H1 (cell line): ENCODE data around the gene ABCB11. TPM values are rescaled to one million over a fixed set of nuclear protein-coding genes. Genes with fewer than 3 reads are reported as not detected.

Source experiments
- CTCF ChIA-PET: fragments of 300-600 bp; sonication (Branson Sonifier 250); formaldehyde crosslinking; loops from one replicate; lab custom pipeline; 2021; ENCODE audit not compliant: partially characterized antibody; lab: Charles Lee
- POLR2A ChIA-PET: fragments of 300-600 bp; sonication (Branson Sonifier 250); formaldehyde crosslinking; loops from one replicate; lab custom pipeline; 2021; ENCODE audit warnings: inconsistent platforms; ENCODE audit not compliant: partially characterized antibody; lab: Charles Lee
- DNase-seq, 2 experiments: peaks; one replicate each; pipeline versions ENCODE4 v3.0.0 to v3.0.0-alpha.2; 2010 to 2022; ENCODE audit warnings: low spot score in 2 of 2, low read depth in 1 of 2, mixed read lengths in 1 of 2
- FAIRE-seq: peaks from 2 replicates; lab custom pipeline; 2011; peaks lifted over from hg19 to GRCh38; lab: Jason Lieb, UNC
- H2AFZ ChIP-seq: 2 replicates; pipeline ENCODE4 v1.8.1; 2012; ENCODE audit warnings: low read length, inconsistent platforms
- H2AK5ac ChIP-seq: 2 replicates; pipeline ENCODE4 v1.6.1; 2013; ENCODE audit warnings: low read depth, low read length
- H2BK120ac ChIP-seq: replicated peaks from 2 replicates; pipeline ENCODE3; 2013; ENCODE audit warnings: low read depth, low read length, inconsistent platforms
- H2BK12ac ChIP-seq: 2 replicates; pipeline ENCODE4 v1.6.1; 2013; ENCODE audit warnings: low read depth, low read length
- H2BK15ac ChIP-seq: 2 replicates; pipeline ENCODE4 v1.6.1; 2013; ENCODE audit warnings: low read length
- H2BK20ac ChIP-seq: 2 replicates; pipeline ENCODE4 v1.6.1; 2013; ENCODE audit warnings: low read length
- H2BK5ac ChIP-seq: 2 replicates; pipeline ENCODE4 v1.6.1; 2013; ENCODE audit warnings: low read depth, low read length
- H3K14ac ChIP-seq: 2 replicates; pipeline ENCODE4 v1.6.1; 2013; ENCODE audit warnings: inconsistent platforms; ENCODE audit not compliant: insufficient read length
- H3K18ac ChIP-seq: 2 replicates; pipeline ENCODE4 v1.6.1; 2013; ENCODE audit warnings: low read length; ENCODE audit errors: extremely low read depth
- H3K23ac ChIP-seq: 2 replicates; pipeline ENCODE4 v1.6.1; 2013; ENCODE audit warnings: inconsistent platforms; ENCODE audit not compliant: insufficient read length
- H3K23me2 ChIP-seq: 2 replicates; pipeline ENCODE4 v1.6.1; 2013; ENCODE audit warnings: low read depth, low read length
- H3K27ac ChIP-seq: 2 replicates; pipeline ENCODE4 v1.6.1; 2011; ENCODE audit warnings: low read depth, low read length, inconsistent platforms
- H3K27me3 ChIP-seq, 4 experiments: replicated peaks in 1 of 4; 1 replicate in 1 of 4; 2 replicates in 3 of 4; pipeline versions ENCODE4 v1.6.1 to v1.8.1; 2011 to 2013; ENCODE audit warnings: low read length in 3 of 4, mild to moderate bottlenecking in 3 of 4, inconsistent platforms in 2 of 4, mixed read lengths in 2 of 4, moderate library complexity in 1 of 4; ENCODE audit not compliant: control insufficient read depth in 3 of 4, insufficient read depth in 3 of 4; ENCODE audit errors: extremely low read depth in 1 of 4
- H3K36me3 ChIP-seq, 4 experiments: 2 replicates each; pipeline versions ENCODE4 v1.6.1 to v1.8.1; 2011 to 2013; ENCODE audit warnings: mild to moderate bottlenecking in 4 of 4, low read length in 3 of 4, moderate library complexity in 2 of 4, control low read depth in 1 of 4, inconsistent platforms in 1 of 4; ENCODE audit not compliant: insufficient read depth in 4 of 4, control insufficient read depth in 2 of 4
- H3K4ac ChIP-seq: replicated peaks from 2 replicates; pipeline ENCODE3; 2013; ENCODE audit warnings: low read length, low read depth, mixed read lengths, inconsistent platforms; ENCODE audit not compliant: insufficient read length
- H3K4me1 ChIP-seq, 4 experiments: replicated peaks in 1 of 4; 1 replicate in 1 of 4; 2 replicates in 3 of 4; pipeline versions ENCODE4 v1.6.1 to v1.8.1; 2011 to 2013; ENCODE audit warnings: low read length in 3 of 4, inconsistent platforms in 2 of 4, mixed read lengths in 1 of 4; ENCODE audit not compliant: insufficient read depth in 4 of 4, control insufficient read depth in 3 of 4
- H3K4me2 ChIP-seq, 2 experiments: 2 replicates each; pipeline versions ENCODE4 v1.6.1 to v1.8.1; 2011 to 2013; ENCODE audit warnings: low read depth in 2 of 2, low read length in 2 of 2, control low read depth in 1 of 2, inconsistent platforms in 1 of 2, mild to moderate bottlenecking in 1 of 2; ENCODE audit not compliant: insufficient read depth in 1 of 2
- H3K4me3 ChIP-seq, 4 experiments: fragments of 200-600, 300-600 bp in 1 of 4; sonication (generic), shearing (Covaris generic), sonication (Bioruptor Twin) in 1 of 4; 2 replicates each; pipeline versions ENCODE4 v1.5.1 to v1.8.1; 2011 to 2016; ENCODE audit warnings: low read length in 4 of 4, low read depth in 3 of 4, control low read depth in 2 of 4, inconsistent platforms in 2 of 4, mild to moderate bottlenecking in 2 of 4, mixed read lengths in 1 of 4, moderate library complexity in 1 of 4; ENCODE audit not compliant: insufficient read depth in 2 of 4; ENCODE audit errors: extremely low read depth in 1 of 4
- H3K56ac ChIP-seq: replicated peaks from 2 replicates; pipeline ENCODE3; 2013; ENCODE audit warnings: low read depth, mild to moderate bottlenecking, mixed read lengths, low read length, inconsistent platforms; ENCODE audit not compliant: insufficient read length
- H3K79me1 ChIP-seq: 2 replicates; pipeline ENCODE4 v1.6.1; 2013; ENCODE audit warnings: low read depth, low read length, control low read depth
- H3K79me2 ChIP-seq, 2 experiments: 2 replicates each; pipeline versions ENCODE4 v1.6.1 to v1.8.1; 2012 to 2013; ENCODE audit warnings: low read length in 2 of 2, mild to moderate bottlenecking in 2 of 2, inconsistent platforms in 1 of 2; ENCODE audit not compliant: insufficient read depth in 2 of 2, control insufficient read depth in 1 of 2
- H3K9ac ChIP-seq, 4 experiments: replicated peaks in 1 of 4; 1 replicate in 1 of 4; 2 replicates in 3 of 4; pipeline versions ENCODE4 v1.6.1 to v1.8.1; 2011 to 2013; ENCODE audit warnings: low read depth in 3 of 4, low read length in 3 of 4, control low read depth in 2 of 4, mild to moderate bottlenecking in 2 of 4, moderate library complexity in 2 of 4, inconsistent platforms in 1 of 4; ENCODE audit errors: extremely low read depth in 1 of 4
- H3K9me3 ChIP-seq, 2 experiments: 2 replicates each; pipeline versions ENCODE4 v1.6.1 to v1.8.1; 2012 to 2013; ENCODE audit warnings: mild to moderate bottlenecking in 2 of 2, moderate library complexity in 2 of 2, control low read depth in 1 of 2, inconsistent platforms in 1 of 2, low read depth in 1 of 2, low read length in 1 of 2, mixed read lengths in 1 of 2; ENCODE audit not compliant: insufficient read depth in 2 of 2
- H4K20me1 ChIP-seq, 2 experiments: replicated peaks in 1 of 2; 2 replicates each; pipeline versions ENCODE3 to v1.8.1; 2011 to 2013; ENCODE audit warnings: inconsistent platforms in 2 of 2, low read length in 2 of 2, mild to moderate bottlenecking in 1 of 2; ENCODE audit not compliant: insufficient read depth in 2 of 2, control insufficient read depth in 1 of 2
- H4K5ac ChIP-seq: 2 replicates; pipeline ENCODE4 v1.6.1; 2013; ENCODE audit warnings: low read length, low read depth, mixed read lengths, inconsistent platforms; ENCODE audit not compliant: insufficient read length
- H4K8ac ChIP-seq: 2 replicates; pipeline ENCODE4 v1.8.0; 2013; ENCODE audit warnings: mild to moderate bottlenecking, moderate library complexity, low read length, inconsistent platforms; ENCODE audit not compliant: insufficient read depth; ENCODE audit errors: extremely low read depth
- H4K91ac ChIP-seq: replicated peaks from 2 replicates; pipeline ENCODE3; 2013; ENCODE audit warnings: low read length, mixed read lengths, inconsistent platforms; ENCODE audit not compliant: insufficient read length
- SIRT6 ChIP-seq: IDR thresholded peaks from one replicate; pipeline ENCODE4 v1.7.1; 2012; ENCODE audit warnings: low read length, inconsistent platforms
- USF2 ChIP-seq: IDR thresholded peaks from 2 replicates; pipeline ENCODE4 v1.6.1; 2011; ENCODE audit warnings: low read length, improper control_type of control experiment
- YY1 ChIP-seq: IDR thresholded peaks from 2 replicates; pipeline ENCODE4 v1.6.1; 2011; ENCODE audit warnings: low read depth, mild to moderate bottlenecking, low read length
- WGBS, 2 experiments: shearing (Covaris generic) in 1 of 2; methylation state at CpG; one replicate each; pipeline versions ENCODE4 v1.1.6 to v1.1.7; 2013 to 2015; ENCODE audit warnings: low lambda C conversion rate in 2 of 2, mixed read lengths in 2 of 2, inconsistent platforms in 1 of 2, low coverage in 1 of 2, missing lambda C conversion rate in 1 of 2; ENCODE audit not compliant: insufficient replicate concordance in 2 of 2, insufficient coverage in 1 of 2, insufficient read length in 1 of 2; ENCODE audit errors: extremely low coverage in 1 of 2, missing lambda C conversion rate in 1 of 2; 5-methylcytosine and 5-hydroxymethylcytosine counted together
- polyA plus RNA-seq, 7 experiments: library from polyadenylated mRNA; depleted of rRNA in 3 of 7; stranded (reverse) in 5 of 7; unstranded in 2 of 7; fragments of >200 nt in 5 of 7; fragments of 200-250 nt in 2 of 7; gene quantifications; 1 replicate in 5 of 7; 2 replicates in 1 of 7; 4 replicates in 1 of 7; pipeline versions ENCODE4 v1.2.1 to v1.2.3, GENCODE V29; 2011 to 2013; ENCODE audit warnings: missing spikeins in 2 of 7, mixed read lengths in 2 of 7
- total RNA-seq: library from RNA; stranded (reverse); fragmentation: NEBNext Ultra II Directional; extraction: Animal tissue kit (Norgen Biotek cat#: 25700); gene quantifications from 2 replicates; pipeline ENCODE4 v1.2.1, GENCODE V29; 2021
- TF ChIP-seq, protein P1 (sequence below): IDR thresholded peaks from 2 replicates; pipeline ENCODE4 v1.6.1; 2012; ENCODE audit warnings: low read length, inconsistent platforms

Gene ABCB11
- total and polyA plus RNA-seq, 2 of the 8 experiments (the other 6 are each of a cell fraction or from before 2014, with no cell fraction given), result not detected

DNA sequence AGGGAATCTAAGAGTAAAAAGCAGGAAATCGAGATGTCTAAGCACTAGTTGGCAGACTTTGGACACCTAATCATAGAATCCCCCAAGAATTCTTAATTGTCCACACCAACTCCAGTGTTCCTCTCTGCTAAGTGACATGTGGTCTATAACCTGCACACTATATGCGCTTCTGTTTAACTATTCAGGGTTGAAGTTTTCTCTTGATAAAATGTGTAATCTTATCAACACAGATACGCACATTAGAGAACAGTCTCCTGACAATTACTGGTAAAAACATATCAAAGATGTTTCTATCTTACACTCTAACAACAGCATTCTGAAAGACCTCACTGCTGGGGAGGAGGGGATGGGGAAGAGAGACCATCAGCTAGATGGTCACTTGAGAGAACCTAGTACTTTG lies 3.9 kb downstream of the ABCB11 start:
- Histone ChIP-seq H3K9ac (no peak overlapping the region), H3K79me2 (no peaks in the 10 kb centered on the region), H2BK120ac (no peak overlapping the region), H2AK5ac (no peak overlapping the region), H2BK15ac (no peak overlapping the region), H2BK12ac (no peak overlapping the region), H3K14ac (no peak overlapping the region), H3K4me2 (no peak overlapping the region), H3K18ac (no peak overlapping the region), H2BK20ac (no peak overlapping the region), H3K9me3 (no peaks in the 10 kb centered on the region), H3K56ac (no peak overlapping the region), H3K4me3 (no peak overlapping the region), H3K23me2 (no peaks in the 10 kb centered on the region), H3K23ac (no peak overlapping the region), H2BK5ac (no peak overlapping the region), H3K27me3 (no peaks in the 10 kb centered on the region), H3K27ac (no peak overlapping the region), H4K91ac (no peak overlapping the region), H3K79me1 (no peaks in the 10 kb centered on the region), H4K5ac (no peak overlapping the region), H3K4ac (no peak overlapping the region), H3K36me3 (no peaks in the 10 kb centered on the region; a peak in 1 of 8 replicates), H3K4me1 (peaks cover 0 to 2% (median 0%) of the 10 kb centered on the region in 4 experiments; a peak in 1 of 7 replicates), H4K8ac (no peak overlapping the region), H2AFZ (no peak overlapping the region), H4K20me1 (no peaks in the 10 kb centered on the region)
- DNase-seq, result no peak
- ChIA-PET CTCF (no interaction called here), POLR2A (no interaction called here)
- FAIRE-seq, result no peak
- WGBS, 2 experiments, result 89% methylated on average over 3 of the region's 3 CpGs; no CpG with 5 or more reads in 1 of the 2 experiments
- TF ChIP-seq YY1 (no peak), USF2 (no peak), SIRT6 (no peak)
- TF ChIP-seq, protein P1, sequence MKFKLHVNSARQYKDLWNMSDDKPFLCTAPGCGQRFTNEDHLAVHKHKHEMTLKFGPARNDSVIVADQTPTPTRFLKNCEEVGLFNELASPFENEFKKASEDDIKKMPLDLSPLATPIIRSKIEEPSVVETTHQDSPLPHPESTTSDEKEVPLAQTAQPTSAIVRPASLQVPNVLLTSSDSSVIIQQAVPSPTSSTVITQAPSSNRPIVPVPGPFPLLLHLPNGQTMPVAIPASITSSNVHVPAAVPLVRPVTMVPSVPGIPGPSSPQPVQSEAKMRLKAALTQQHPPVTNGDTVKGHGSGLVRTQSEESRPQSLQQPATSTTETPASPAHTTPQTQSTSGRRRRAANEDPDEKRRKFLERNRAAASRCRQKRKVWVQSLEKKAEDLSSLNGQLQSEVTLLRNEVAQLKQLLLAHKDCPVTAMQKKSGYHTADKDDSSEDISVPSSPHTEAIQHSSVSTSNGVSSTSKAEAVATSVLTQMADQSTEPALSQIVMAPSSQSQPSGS, result no peak
